HG03469 (cell line): ENCODE results near the gene TIFAB.
"Not testable (repeated sequence)": the region's sequence is repeated elsewhere in the genome, so short reads cannot be mapped to it uniquely, and the experiment has no call there.

Experiments used
- ATAC-seq: cut with Tn5 transposase; IDR thresholded peaks from one replicate; pipeline ENCODE4 v1.9.1; 2021; ENCODE audit warnings: mild to moderate bottlenecking, moderate library complexity, moderate number of reproducible peaks; ENCODE audit not compliant: unreplicated experiment

Gene TIFAB, protein sequence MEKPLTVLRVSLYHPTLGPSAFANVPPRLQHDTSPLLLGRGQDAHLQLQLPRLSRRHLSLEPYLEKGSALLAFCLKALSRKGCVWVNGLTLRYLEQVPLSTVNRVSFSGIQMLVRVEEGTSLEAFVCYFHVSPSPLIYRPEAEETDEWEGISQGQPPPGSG

DNA sequence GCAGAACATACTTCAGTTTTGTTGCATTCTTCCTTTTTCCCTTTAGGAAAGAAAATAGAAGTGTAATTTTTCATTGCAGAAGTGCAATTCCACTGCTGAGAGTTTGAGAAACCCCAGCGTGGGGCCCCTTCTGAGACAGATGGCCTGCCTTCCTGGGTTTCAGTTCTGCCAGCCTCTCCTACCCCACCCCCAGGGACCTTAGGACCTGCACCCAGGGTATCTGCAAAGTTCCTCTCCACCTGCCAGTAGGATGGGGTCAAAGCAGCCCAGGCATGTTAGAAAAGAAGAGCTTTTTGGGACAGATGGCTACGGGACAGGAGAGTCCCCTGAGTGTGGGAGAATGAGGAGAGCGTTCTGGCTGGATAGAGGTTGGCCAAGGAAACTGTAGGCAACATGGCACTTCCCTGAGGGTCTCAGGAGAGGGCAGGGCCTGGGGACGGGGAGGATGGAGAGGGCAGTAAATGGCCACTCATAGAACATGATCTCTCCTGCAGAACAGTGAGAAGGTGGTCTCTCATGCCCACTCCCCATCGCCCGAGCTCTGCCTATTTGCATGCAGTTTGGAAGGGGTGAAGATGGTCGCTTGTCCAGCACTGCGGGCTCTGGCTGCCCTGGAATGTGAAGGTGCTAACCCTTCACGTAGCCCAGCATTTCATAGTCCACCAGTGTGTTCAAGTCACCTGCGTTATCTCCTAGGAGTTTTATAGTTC lies at the start of gene TIFAB:
Gene TIFAB, minus strand, starts transcription at position 31 of the 710 bp plus-strand sequence. CDS start 2,412 bp downstream, outside the sequence.
- no peak for ATAC-seq

DNA sequence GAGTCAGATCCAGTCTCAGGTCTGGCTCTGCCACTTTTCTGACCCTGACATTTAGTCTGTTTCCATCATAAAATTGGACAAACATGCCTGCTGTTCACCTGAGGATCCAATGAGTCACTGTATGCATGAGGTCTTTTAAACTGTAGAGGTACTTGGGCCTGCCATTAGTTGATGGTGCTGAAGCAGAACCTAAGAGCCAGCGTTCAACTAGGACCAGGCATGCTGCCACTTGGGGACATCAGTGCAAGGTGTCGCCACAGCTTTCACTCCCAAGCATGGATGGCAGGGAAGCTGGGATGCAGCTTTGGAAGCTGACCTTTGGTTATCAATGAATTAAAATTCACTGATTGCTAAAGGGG lies 46.5 kb upstream of the TIFAB start:
- no peak for ATAC-seq

DNA sequence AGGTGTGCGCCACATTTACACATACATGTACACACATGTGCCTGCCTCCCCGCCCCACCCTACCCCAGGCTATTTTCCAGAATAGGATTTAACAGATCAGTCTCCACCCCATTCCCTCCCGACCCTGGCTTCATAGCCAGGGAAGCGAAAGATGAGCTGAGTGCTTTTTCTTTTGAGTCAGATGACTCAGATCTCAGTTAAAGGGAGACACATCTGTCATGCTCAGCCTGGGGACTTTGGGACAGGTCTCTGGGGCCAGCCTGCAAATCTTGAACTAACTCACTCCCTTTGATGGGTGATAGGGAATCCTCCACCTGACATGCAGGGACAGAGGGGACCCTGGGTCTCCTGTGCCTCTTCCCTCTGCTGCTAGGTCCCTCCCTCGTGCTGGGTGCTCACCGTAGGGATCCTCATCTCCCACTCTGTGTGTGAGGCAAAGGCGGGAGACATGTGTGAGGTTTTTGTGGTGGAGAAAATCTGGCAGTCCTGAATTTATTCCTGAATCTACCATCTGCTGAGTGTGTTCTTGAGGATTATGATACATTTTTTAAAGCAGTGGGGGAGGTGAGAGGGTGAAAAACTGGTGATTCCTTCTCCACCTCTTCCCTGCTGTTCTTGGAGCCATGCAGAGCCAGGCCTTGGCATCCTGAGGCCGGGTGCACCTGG lies 46.0 kb upstream of the TIFAB start:
- no peak for ATAC-seq

DNA sequence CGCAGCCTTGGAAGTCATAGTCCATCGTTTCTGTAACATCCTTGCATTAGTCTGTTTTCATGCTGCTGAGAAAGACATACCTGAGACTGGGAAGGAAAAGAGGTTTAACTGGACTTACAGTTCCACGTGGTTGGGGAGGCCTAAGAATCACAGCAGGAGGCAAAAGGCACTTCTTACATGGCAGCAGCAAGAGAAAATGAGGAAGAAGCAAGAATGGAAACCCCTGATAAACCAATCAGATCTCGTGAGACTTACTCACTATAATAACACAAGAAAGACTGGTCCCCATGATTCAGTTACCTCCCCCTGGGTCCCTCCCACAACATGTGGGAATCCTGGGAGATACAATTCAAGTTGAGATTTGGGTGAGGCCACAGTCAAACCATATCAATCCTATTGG lies 43.4 kb upstream of the TIFAB start:
- not testable (repeated sequence) for ATAC-seq

DNA sequence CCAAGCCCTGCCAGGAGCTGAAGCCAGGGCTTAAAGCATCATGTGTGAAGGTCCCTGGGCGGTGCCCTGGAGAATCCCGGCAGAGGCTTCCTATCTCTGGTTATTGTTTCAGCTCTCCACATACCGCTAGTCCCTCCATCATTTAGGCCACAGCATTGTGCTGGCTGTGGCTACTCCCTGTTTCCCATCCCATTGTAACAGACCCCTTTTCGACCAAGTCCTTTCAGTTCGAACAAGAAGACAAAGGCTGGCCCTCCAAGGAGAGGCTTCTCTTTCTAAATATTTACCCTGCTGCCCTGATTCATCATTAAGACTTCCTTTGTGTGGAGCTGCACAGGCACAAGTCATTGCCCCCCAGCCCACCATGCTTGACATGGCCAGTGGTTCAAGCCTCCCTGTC lies 42.0 kb upstream of the TIFAB start:
- no peak for ATAC-seq

DNA sequence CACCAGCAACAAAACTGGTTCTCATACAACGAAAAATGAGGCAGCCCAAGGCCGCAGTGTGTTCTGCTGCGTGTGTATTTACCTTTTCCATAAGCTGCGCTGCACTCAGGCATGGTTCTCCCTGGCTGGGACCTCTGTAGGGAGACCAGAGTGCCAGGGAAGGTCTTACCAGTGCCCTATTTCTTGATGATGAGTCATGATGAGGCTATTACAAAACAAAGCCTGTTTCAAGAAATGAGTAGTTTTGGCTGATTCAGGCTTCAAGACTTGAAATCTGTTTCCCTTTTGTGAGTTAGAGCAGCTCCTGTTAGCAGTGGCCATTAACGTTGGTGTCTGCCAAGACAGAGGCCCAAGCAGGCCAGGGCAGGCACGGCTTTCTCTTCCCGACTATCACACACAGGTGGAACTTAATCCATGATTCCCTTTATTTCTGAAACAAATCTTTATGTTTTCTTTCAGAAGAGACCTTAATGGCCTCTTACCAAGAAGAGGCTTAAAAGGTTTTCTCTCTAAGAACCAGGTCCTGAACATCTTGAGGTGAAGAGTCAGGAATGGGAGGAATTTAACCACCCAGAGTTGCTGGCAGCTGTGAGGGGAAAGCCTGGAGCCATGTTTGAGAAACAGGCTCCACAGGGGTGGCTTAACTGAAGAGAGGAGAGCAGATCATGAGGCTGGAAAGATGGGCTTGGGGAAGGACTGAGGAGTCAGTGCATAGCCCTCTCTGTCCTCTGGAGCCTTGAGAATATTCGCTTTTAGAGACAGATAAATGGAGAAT lies 41.4 kb upstream of the TIFAB start:
- ATAC-seq, result no peak

DNA sequence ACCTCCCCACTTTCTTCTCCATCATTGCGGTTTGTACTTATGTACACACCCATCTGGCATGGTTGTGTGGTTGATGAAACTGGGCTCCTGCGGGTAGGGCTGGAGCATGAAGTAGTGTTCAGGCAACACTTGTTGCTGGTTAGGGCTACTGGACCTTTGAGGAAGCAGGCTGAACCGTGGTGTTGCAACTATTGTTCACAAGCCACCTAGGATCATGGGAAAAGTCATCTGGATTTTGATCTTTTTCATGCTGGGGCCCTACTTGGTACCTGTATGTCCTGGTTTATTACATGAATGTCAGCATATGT lies 40.1 kb upstream of the TIFAB start:
- no peak for ATAC-seq

DNA sequence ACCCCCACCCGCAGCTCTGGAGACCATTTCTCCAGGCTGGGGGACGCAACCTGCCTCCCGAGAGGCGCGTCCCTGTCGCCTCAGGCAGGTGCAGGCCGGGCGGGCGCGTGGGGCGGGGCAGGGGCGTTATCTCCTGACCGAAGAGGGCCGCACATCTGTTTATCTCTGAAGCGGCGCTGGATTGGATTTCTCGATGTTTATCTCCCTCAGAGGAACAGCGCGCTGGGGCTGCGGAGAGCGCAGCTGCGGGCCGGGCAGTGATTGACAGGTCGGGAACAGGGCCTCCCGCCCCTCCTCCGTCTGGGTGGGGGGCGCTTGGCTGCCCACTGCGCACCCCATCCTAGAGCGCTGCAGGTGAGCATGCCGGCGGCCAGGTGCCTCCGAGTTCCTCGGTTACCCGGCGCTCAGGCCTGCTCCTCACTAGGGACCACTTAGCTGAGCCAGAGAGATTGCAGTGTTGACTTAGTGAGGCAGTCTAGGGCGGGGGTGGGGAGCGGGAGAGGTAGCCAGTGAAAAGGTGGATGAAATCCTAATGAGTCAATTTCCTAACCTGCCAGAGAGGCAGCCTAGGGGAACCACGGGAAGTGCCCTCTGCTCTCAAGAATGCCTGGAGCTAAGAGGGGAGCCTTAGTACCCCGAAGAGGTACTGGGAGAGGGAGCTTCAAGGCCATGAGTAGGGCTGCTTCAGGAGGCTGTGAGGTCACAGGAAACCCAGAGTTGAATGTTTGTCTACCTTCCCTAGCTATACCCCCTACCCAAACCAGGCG lies 39.6 kb upstream of the TIFAB start:
- no peak for ATAC-seq

DNA sequence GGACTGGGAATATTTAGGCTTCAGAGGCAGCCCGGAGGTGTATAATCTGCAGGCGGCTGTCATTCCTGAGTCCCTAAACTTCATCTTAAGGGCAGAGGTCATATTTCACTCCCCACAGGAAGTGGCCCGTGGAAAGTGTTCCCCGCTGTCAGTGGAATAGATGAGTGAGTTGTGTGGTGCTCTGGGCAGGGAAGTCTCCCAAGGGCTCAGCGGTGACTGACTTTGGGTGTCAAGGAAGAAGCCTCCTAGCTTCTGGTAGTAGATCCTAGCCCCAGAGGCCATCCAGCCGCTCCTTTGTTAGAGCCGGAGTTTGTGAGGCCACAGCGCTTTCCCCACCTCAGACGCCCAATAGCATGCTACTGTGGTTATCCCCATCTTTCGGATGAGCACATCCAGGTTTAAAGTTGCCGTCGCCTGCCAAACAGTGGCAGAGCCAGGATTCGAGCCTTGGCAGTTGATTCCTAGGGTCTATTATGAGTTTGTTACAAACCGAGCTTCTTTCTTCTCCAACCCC lies 38.9 kb upstream of the TIFAB start:
- no peak for ATAC-seq

DNA sequence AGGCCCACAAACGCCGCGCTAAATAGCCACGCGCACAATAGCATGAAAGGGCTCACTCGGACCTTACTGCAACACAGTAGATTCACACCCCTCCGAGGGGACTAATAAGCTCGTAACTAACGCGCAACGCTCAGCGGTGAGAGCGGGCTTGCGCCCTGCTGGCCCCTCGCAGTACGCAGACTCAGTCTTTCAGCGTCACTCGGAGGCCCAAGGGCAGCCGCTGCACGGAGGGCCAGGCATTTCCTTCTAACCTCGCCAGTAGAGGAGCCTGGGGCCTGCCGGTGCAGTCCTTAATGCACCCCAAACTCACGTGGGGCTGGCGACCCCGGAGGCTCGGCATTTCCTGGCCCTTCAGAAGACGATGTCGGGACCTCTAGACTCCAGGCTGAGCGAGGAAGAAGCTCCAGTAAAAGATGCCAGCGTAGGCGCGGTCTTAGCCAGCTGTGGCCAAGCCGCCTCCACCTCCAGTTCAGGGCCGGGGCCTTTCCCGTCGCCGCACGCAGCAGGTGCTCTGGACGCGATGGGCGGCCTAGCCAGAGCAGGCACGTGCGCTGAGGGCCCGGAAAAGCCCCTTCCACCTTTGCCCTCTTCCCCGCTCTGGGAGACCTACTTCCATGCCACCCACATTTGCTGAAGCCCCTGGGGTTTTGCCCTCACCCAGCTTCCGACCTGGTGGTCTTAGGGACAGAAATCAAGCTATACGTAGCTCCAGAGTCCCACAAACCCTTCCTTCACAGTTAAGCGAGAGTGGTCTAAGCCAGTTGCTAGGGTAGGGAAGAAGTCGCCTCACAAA lies 38.3 kb upstream of the TIFAB start:
- ATAC-seq, result no peak

DNA sequence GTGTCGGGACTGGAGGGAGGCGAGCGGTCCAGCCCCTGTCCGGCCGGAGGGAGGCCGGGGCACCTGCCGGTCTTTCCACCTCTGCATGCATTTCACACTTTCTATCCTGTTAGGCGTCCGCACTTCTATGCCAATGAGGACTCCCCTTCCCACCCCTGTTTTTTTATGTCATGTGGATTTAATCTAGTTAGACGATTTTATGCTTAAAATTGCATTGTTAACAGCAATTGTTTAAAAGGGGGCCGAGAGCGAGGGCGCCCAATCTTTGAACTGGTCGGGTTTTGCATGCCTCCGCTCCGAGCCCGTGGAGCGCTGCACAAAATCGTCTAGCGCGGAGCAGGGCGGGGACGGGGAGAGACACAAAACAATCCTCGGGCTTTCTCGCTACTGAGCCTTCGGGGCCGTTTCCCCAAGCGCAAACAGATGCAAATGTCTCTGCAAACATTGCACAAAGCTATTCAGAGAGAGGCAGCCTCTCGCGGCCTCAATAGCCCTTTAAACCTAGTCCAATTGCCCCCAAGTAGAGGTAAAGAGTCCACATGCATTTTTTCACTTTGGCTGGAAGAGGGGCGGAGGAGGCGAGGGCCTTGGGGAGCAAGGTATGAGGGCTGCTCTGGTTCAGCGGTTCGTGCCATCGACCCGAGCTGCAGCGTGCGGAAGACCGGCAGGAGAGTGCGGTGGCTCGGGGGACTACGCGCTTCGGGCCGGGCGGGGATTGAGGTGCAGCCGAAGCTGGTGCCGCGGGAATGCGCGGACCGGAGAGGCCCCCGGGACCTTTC lies 37.5 kb upstream of the TIFAB start:
- no peak for ATAC-seq

DNA sequence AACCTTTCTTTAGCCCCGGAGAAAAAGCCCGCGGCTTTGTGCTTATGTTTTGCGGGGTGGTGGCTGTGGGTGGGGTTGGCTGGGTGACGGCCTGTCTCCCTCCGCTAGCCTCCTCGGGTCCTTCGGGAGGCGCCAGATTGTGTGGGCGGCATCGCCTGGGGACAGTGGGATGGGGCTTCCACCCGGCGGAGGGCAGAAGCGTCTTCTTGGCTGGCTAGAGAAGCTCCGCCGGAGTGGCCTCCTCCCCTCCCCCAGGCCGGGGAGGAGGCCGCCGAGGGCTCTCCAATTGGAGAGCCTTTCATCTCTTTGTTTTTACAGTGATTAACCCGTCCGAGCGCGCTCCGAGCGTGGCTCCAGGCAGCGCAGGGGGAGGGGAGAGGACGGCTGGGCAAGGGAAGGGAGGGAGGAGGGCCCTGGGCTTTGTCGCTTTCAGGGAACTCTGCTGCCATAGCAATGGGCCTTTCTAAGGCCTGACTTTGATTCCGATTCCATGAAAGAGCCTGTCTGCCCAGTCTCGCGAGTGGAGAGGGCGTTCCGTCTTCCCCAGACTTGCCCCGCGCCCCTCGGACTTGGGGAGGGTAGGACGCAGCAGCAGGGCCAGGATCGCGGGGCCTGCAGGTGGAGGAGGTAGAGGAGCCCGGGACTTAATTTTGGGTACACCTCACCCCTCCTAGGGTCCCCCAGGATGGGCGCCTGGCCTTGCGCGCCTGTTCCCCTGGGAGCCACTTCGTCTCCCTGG lies 36.7 kb upstream of the TIFAB start:
- ATAC-seq, result no peak

DNA sequence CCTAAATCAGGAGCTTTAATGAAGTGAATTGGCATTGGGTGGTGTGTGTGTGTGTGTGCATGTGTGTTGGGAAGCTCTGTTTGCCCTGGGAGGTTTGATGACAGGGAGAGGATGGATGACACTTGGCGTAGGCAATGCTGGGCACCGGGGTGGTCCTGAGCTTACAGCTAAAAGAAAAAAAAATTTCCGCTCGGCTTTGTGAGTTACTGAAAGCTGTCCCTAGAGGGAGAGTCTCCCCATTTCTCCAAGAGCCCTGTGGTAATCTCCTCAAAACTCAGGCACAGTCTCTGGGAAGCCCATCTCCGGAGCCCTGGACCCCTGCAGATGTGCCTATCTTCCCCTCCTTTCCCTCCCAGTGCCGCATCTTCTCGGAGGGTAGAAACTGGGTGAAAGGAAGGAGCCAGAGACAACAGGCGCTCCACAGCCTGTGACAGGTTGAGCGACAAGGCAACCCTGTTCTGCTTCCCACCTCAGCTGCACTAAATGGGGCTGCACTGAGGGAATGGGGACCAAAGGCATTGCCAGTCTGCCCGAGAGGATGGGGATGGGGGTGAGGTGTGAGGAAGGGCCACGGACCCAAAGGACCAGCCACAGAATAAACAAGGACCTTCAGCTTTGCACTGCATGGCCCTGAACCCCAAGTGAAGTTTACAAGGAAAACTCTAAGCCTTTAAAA lies 35.8 kb upstream of the TIFAB start:
- ATAC-seq, result no peak

DNA sequence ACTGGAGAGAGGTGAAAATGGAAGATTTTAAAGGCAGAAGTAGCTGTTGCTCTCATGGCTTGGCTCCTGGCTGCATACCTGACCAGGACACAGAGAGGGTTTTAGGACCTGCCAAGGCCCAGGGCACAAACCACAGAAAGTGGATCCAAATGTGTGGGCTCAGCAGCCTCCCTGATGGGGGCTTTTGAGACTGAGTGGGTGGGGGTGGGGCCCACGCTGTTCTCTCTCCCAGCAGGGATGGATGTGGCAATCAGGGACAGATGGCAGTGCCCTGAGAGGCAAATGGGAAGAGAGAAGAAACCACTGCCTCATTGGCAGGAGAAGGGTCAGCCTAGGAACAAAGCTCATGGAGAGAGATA lies 34.9 kb upstream of the TIFAB start:
- ATAC-seq, result no peak

DNA sequence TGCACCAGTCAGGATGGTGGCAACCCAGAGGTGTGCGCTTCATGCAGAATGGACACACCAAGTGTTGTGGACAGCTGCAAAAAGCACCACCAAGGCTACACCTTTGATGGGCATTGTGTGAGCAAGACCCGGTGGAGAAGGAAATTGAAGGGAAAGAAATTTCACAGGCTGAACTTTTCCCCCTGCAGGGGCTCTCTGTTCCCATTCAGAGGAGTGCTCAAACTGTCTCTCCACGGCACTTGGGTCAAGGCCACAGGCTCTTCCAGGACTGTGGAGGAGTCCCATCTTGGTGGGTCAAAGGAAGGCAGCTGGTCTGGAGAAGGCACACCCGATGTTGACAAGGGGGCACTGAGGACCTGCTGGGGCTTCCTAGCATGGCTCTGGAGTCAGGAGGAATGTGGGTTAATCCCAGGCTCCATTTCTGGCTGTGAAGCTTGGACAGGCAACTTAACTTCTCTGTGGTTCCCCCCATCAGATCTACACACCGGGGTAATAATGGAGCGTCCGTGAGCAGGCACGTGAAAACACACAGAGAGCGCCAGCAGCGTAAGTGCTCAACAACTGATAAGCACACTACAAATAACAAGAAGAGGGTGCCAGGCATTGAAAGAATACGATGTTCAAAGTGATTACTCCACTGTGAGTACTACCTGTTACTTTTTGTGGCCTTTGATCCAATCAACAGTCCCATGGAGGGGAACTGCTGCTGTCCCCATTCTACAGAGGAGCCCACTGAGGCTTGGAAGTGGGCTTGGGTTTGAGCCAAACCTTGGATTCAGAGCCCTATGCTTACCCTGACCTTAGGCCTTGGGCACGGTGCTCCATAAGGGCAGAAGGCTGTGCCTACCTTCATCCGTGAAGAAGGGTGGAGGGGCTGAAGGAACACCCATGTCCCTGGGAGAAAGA lies 34.2 kb upstream of the TIFAB start:
- ATAC-seq, result no peak

DNA sequence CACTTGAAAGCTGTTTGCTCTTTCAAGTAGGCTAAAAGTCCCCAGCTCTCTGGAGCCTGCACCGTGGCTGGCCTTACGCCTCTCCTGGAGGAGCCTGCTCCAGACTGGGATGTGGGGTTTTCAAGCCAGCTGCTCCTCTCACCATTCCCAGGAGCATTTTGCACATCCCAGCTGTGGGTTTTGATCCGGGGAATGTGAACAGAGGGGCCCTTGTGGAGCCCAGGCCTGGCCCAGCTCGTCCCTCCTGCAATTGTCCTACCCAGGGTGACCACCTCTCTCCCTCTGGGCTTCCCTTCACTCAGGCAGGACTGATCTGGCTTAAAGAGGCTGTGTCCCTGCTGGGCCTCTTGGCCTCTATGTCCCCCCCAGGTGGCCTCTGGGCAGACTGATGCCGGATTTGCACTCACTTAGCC lies 32.5 kb upstream of the TIFAB start:
- ATAC-seq, result no peak

DNA sequence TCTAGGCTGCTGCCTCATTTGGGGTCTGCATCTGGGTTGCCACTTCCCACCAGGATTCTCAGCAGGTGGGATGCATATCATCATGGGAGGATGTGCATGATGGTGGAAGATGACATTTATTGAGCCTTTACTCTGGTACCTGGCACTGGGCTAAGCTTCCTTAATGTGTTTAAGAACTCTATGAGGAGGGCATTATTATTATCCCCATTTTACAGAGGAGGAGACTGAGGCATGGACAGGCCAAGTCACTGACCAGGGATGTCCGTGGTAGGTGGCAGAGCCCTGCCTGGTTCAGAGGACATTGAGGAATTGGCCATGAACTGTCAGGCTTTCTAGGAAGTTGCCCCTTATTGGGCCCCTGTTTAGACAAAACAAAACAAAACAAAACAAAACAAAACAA lies 31.1 kb upstream of the TIFAB start:
- ATAC-seq, result no peak
